ENCODE results near the gene AURKAIP1. TPM values are rescaled to one million over a fixed set of nuclear protein-coding genes. Genes with fewer than 3 reads are reported as not detected.
"Not testable (repeated sequence)": the region's sequence is repeated elsewhere in the genome, so short reads cannot be mapped to it uniquely, and the experiment has no call there.

AURKAIP1 gene
- total RNA-seq, 1 donor from 2014 or later = 51.7 TPM

DNA sequence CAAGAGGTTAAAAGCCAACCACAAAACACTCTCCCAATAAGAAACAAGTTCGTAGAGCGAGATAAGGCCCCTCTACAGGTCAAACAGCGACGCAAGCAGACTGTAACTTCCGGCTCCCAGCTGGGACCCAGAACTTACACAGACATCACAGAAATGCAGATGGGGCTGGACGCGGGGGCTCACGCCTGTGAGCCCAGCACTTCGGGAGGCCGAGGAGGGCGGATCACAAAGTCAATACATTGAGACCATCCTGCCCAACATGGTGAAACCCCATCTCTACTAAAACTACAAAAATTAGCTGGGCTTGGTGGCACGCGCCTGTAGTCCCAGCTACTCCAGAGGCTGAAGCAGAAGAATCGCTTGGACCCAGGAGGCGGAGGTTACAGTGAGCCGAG is 13.1 kb upstream of the AURKAIP1 start:
- H3K9ac ChIP-seq (ENCODE audit: low read depth in 1 of 3, low read length in 3 of 3) = no peak overlapping the region
- H3K4me1 ChIP-seq (ENCODE audit: control insufficient read depth in 3 of 3, insufficient read depth in 3 of 3, low read length in 3 of 3) = peaks cover 3 to 5% (median 4%) of the 10 kb centered on the region in 3 donors
- H3K9me3 ChIP-seq (ENCODE audit: control insufficient read depth in 3 of 3, low read length in 3 of 3) = no peaks in the 10 kb centered on the region
- H3K4me3 ChIP-seq (ENCODE audit: low read length in 3 of 3) = no peak overlapping the region
- peaks cover 66 to 68% (median 67%) of the 10 kb centered on the region in 3 donors for H3K36me3 ChIP-seq (ENCODE audit: control insufficient read depth in 3 of 3, insufficient read depth in 3 of 3, low read length in 3 of 3)
- no peak overlapping the region for H3K27ac ChIP-seq (ENCODE audit: low read depth, low read length)
- H3K27me3 ChIP-seq (ENCODE audit: control insufficient read depth in 3 of 3, insufficient read depth in 3 of 3, low read length in 3 of 3) = no peaks in the 10 kb centered on the region

DNA sequence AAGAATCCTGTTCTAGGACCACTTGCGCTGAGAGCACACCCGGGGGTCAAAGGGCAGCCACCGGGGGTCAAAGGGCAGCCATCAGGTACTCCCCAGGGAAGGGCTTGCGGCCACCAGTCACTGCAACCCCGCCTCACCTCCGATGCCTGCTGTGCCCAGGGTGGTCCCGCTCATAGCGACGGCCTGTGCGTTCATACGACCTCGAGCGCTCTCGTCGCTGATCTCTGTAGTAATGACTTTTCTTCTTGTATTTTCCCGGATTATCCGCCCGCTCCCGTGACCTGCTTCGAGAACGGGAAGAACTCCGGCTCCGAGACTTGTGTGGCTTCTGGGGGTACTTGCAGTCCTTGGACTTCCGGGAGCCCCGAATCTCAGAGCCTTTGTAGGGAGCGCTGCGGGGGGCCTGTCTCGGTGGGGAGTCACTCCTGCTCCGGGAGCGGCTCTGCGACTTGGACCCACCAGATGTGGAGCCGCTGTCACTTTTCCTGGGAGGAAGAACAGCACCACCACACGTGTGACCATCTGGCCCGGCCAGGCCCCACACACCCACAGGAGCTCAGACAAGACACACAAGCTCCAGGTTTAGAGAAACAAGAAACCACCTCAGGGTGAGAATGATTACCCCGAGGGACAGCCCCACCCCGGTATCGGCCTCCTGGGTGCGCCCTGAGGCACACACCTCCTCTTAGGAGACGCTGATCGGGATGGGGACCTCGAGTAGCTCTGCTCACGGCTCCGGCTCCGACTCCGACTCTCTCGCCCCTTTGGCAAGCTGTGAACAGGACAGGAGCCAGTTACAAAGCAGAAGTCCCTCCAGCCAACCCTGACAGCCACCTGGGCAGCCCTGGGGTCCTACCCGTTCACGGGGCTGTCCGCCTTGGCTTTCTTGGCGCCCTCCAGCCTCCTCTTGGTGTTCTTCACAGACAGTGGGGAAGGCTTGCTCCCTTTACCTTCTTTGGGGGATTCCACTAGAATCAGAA is 12.4 kb upstream of the AURKAIP1 start:
- H3K4me3 ChIP-seq (ENCODE audit: low read length in 3 of 3) = no peak overlapping the region
- no peak overlapping the region for H3K27ac ChIP-seq (ENCODE audit: low read depth, low read length)
- H3K9ac ChIP-seq (ENCODE audit: low read depth in 1 of 3, low read length in 3 of 3) = no peak overlapping the region
- peaks cover 0 to 5% (median 5%) of the 10 kb centered on the region in 3 donors for H3K4me1 ChIP-seq (ENCODE audit: control insufficient read depth in 3 of 3, insufficient read depth in 3 of 3, low read length in 3 of 3)
- H3K27me3 ChIP-seq (ENCODE audit: control insufficient read depth in 3 of 3, insufficient read depth in 3 of 3, low read length in 3 of 3) = no peaks in the 10 kb centered on the region
- H3K9me3 ChIP-seq (ENCODE audit: control insufficient read depth in 3 of 3, low read length in 3 of 3) = no peaks in the 10 kb centered on the region
- peaks cover 59 to 61% (median 60%) of the 10 kb centered on the region in 3 donors for H3K36me3 ChIP-seq (ENCODE audit: control insufficient read depth in 3 of 3, insufficient read depth in 3 of 3, low read length in 3 of 3)

DNA sequence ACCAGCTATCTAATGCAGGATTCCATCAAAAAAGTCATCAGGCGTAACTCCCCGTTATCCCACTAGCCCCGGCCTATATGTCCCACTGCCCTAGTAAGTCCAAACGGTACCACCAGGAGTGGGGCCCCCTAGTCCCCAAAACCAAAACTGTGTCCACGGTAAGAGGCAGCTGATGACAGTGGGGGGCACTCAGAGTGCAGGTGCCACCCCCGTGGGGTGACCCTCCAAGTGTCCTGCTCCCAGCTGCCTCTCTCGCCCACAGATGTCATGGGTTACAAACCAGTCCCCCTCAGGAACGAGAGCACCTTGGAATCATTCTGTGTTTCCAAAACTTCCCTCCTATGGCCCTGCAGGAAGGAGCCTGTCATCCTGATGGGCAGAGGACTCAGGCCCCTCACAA is 10.9 kb upstream of the AURKAIP1 start:
- Histone ChIP-seq H3K4me3 (ENCODE audit: low read length in 3 of 3) (no peak overlapping the region), H3K36me3 (ENCODE audit: control insufficient read depth in 3 of 3, insufficient read depth in 3 of 3, low read length in 3 of 3) (peaks cover 47 to 51% (median 48%) of the 10 kb centered on the region in 3 donors)

DNA sequence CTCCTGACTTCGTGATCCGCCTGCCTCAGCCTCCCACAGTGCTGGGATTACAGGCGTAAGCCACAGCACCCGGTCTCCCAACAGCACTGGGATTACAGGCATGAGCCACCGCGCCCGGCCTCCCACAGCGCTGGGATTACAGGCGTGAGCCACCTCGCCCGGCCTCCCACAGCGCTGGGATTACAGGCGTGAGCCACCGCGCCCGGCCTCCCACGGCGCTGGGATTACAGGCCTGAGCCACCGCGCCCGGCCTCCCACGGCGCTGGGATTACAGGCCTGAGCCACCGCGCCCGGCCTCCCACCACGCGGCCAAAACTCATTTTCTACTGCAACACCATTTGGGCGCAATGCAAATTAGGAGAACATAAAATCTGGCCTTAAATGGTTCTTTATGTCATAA is 10.3 kb upstream of the AURKAIP1 start:
- Histone ChIP-seq H3K4me1 (ENCODE audit: control insufficient read depth in 3 of 3, insufficient read depth in 3 of 3, low read length in 3 of 3) (peaks cover 4 to 10% (median 5%) of the 10 kb centered on the region in 3 donors), H3K36me3 (ENCODE audit: control insufficient read depth in 3 of 3, insufficient read depth in 3 of 3, low read length in 3 of 3) (peaks cover 41 to 47% (median 43%) of the 10 kb centered on the region in 3 donors)
- not testable (repeated sequence) for H3K9ac ChIP-seq (ENCODE audit: low read depth in 1 of 3, low read length in 3 of 3); H3K27ac ChIP-seq (ENCODE audit: low read depth, low read length); H3K4me3 ChIP-seq (ENCODE audit: low read length in 3 of 3); H3K27me3 ChIP-seq (ENCODE audit: control insufficient read depth in 3 of 3, insufficient read depth in 3 of 3, low read length in 3 of 3); H3K9me3 ChIP-seq (ENCODE audit: control insufficient read depth in 3 of 3, low read length in 3 of 3)

More for the DNA sequence above, 10.9 kb upstream of the AURKAIP1 start:
- no peaks in the 10 kb centered on the region for H3K27me3 ChIP-seq (ENCODE audit: control insufficient read depth in 3 of 3, insufficient read depth in 3 of 3, low read length in 3 of 3)
- H3K4me1 ChIP-seq (ENCODE audit: control insufficient read depth in 3 of 3, insufficient read depth in 3 of 3, low read length in 3 of 3) = peaks cover 2 to 10% (median 4%) of the 10 kb centered on the region in 3 donors
- no peak overlapping the region for H3K27ac ChIP-seq (ENCODE audit: low read depth, low read length)
- no peak overlapping the region for H3K9ac ChIP-seq (ENCODE audit: low read depth in 1 of 3, low read length in 3 of 3)
- H3K9me3 ChIP-seq (ENCODE audit: control insufficient read depth in 3 of 3, low read length in 3 of 3) = no peaks in the 10 kb centered on the region

DNA sequence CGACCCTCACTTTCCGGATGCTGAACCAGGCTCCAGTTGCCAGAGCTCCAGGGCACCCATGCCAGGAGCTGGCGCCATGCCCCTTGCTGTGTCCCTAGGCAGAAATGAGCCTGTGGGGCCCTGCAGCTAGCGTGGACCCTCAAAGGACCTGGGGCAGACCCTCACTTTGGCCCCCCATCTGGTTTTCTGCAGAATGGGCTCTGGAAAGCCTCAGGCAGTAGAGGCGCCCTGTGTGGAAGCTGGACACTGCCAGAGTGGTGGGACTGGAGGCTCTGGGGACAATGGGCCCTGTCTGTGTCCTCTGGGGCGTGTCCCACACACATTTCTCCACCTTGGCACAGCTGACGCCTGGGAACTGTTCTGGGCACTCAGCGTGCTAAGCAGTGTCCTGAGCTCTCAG is 6.3 kb upstream of the AURKAIP1 start:
- Histone ChIP-seq H3K36me3 (ENCODE audit: control insufficient read depth in 3 of 3, insufficient read depth in 3 of 3, low read length in 3 of 3) (peaks cover 9 to 12% (median 11%) of the 10 kb centered on the region in 3 donors), H3K9me3 (ENCODE audit: control insufficient read depth in 3 of 3, low read length in 3 of 3) (no peaks in the 10 kb centered on the region), H3K4me1 (ENCODE audit: control insufficient read depth in 3 of 3, insufficient read depth in 3 of 3, low read length in 3 of 3) (peaks cover 5 to 18% (median 9%) of the 10 kb centered on the region in 3 donors), H3K27ac (ENCODE audit: low read depth, low read length) (no peak overlapping the region), H3K9ac (ENCODE audit: low read depth in 1 of 3, low read length in 3 of 3) (no peak overlapping the region), H3K4me3 (ENCODE audit: low read length in 3 of 3) (no peak overlapping the region), H3K27me3 (ENCODE audit: control insufficient read depth in 3 of 3, insufficient read depth in 3 of 3, low read length in 3 of 3) (no peaks in the 10 kb centered on the region)

DNA sequence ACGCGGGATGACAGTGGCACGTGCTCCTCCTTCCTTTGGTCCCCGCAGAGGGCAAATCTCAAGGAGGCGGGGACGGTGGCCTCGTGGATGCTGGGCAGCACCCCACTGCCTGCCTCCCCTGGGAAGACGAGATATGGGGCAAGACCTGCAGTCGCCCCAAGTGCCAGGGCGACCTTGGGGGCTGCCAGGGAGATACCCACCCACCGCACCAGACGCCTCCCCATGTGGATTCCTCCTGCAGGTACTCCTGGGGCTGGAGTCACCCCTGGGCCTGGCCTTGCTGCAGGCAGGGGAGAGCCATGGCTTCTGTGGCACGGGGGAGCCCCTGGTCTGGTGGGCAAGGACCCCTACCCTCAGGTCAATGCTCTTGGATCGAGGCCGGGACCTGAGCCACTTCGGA is 5.9 kb upstream of the AURKAIP1 start:
- Histone ChIP-seq H3K4me3 (ENCODE audit: low read length in 3 of 3) (no peak overlapping the region), H3K4me1 (ENCODE audit: control insufficient read depth in 3 of 3, insufficient read depth in 3 of 3, low read length in 3 of 3) (peaks cover 9 to 23% (median 13%) of the 10 kb centered on the region in 3 donors), H3K9ac (ENCODE audit: low read depth in 1 of 3, low read length in 3 of 3) (no peak overlapping the region), H3K9me3 (ENCODE audit: control insufficient read depth in 3 of 3, low read length in 3 of 3) (no peaks in the 10 kb centered on the region), H3K36me3 (ENCODE audit: control insufficient read depth in 3 of 3, insufficient read depth in 3 of 3, low read length in 3 of 3) (peaks cover 5 to 7% (median 7%) of the 10 kb centered on the region in 3 donors), H3K27ac (ENCODE audit: low read depth, low read length) (no peak overlapping the region), H3K27me3 (ENCODE audit: control insufficient read depth in 3 of 3, insufficient read depth in 3 of 3, low read length in 3 of 3) (no peaks in the 10 kb centered on the region)

DNA sequence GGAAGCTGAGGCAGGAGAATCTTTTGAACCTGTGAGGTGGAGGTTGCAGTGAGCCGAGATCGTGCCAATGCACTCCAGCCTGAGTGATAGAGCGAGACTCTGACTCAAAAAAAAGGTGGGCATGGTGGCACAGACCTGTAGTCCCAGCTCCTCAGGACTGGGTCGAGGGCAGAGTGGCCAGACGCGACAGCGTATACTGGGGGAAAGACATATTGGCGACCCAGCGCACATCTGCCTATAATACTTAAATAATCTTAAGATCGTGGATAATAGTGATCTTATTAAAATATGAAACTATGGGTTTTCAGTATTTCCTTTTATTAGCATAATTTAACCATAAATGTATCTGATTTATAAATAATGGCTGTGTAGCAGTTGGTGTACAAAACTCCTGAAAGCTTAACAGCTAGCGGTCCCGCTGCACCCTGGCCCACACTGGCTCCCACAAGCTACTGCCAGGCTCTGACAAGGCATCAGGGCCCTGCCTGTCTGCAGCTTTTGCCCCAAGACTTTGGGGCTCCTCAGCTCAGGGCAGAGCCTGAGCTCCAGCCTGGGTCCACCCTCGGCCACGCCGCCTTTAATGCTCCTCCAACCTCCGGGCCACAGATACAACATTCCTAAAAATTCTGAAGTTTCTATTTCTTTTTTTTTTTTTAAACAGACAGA is 2.7 kb upstream of the AURKAIP1 start:
- H3K9ac ChIP-seq (ENCODE audit: low read depth in 1 of 3, low read length in 3 of 3) = no peak overlapping the region
- peaks cover 25 to 41% (median 33%) of the 10 kb centered on the region in 3 donors for H3K4me1 ChIP-seq (ENCODE audit: control insufficient read depth in 3 of 3, insufficient read depth in 3 of 3, low read length in 3 of 3)
- no peak overlapping the region for H3K4me3 ChIP-seq (ENCODE audit: low read length in 3 of 3)
- H3K27ac ChIP-seq (ENCODE audit: low read depth, low read length) = no peak overlapping the region
- no peaks in the 10 kb centered on the region for H3K27me3 ChIP-seq (ENCODE audit: control insufficient read depth in 3 of 3, insufficient read depth in 3 of 3, low read length in 3 of 3)
- H3K9me3 ChIP-seq (ENCODE audit: control insufficient read depth in 3 of 3, low read length in 3 of 3) = no peaks in the 10 kb centered on the region
- peaks cover 11 to 14% (median 11%) of the 10 kb centered on the region in 3 donors for H3K36me3 ChIP-seq (ENCODE audit: control insufficient read depth in 3 of 3, insufficient read depth in 3 of 3, low read length in 3 of 3)

DNA sequence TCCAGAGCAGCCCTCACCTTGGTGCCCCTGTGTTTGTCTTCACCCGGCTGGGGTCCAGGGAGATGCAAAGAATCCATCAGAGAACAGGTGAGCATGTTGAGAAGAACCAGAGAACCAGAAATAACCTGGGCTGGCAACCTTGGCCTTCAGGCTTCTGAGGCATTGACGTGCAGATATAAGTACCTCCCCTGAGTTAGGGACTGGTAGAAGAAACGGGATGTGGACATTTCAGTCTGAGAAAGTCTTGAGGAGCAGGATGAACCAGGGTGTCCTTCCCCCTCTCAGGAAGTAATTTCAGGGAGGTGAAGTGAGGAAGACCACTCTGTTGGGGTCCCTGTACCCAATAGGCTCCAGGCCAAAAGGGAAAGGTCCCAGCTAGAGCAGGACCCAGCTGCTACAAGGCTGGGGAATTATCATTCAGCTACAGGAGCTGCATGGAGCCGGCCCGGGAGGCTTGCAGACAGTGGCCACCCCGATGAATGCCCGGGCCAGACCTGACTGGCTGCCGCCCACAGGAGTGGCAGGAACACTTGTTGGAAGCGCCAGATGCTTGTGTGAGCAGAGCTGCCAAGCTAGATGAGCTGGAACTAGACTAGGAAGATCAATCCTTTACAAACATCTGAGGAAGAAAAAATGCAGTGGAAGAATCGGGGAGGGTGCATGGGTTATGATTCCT is 1.7 kb upstream of the AURKAIP1 start:
- Histone ChIP-seq H3K9ac (ENCODE audit: low read depth in 1 of 3, low read length in 3 of 3) (peak overlapping the region in 1 of 3 donors; percentile 60), H3K4me3 (ENCODE audit: low read length in 3 of 3) (peak overlapping the region in 1 of 3 donors; percentile 3), H3K36me3 (ENCODE audit: control insufficient read depth in 3 of 3, insufficient read depth in 3 of 3, low read length in 3 of 3) (peaks cover 11 to 18% (median 13%) of the 10 kb centered on the region in 3 donors), H3K27me3 (ENCODE audit: control insufficient read depth in 3 of 3, insufficient read depth in 3 of 3, low read length in 3 of 3) (no peaks in the 10 kb centered on the region), H3K27ac (ENCODE audit: low read depth, low read length) (no peak overlapping the region), H3K4me1 (ENCODE audit: control insufficient read depth in 3 of 3, insufficient read depth in 3 of 3, low read length in 3 of 3) (peaks cover 34 to 47% (median 39%) of the 10 kb centered on the region in 3 donors), H3K9me3 (ENCODE audit: control insufficient read depth in 3 of 3, low read length in 3 of 3) (no peaks in the 10 kb centered on the region)

DNA sequence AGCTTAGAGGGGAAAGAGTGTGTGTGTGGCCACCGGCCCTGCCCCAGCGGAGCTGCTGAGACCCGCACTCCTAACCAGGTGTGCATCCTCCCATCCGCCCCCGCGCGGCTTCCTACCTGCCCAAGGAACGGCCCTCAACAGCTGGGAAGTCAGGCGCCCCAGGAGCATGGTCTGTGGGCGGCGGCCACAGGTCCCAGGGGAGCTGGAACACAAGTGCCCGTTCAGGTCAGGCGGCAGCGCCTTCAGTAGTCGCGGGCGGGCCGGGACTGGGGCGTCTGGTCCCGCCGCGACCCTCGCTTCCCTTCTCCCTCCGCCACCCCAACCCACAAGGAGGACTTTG is 448 bp downstream of the AURKAIP1 start:
- Histone ChIP-seq H3K27me3 (ENCODE audit: control insufficient read depth in 3 of 3, insufficient read depth in 3 of 3, low read length in 3 of 3) (no peaks in the 10 kb centered on the region), H3K4me3 (ENCODE audit: low read length in 3 of 3) (peak overlapping the region; percentile 88 to 93 (median 90)), H3K9ac (ENCODE audit: low read depth in 1 of 3, low read length in 3 of 3) (peak overlapping the region; percentile 92 to 99 (median 98))

More for the DNA sequence above, 448 bp downstream of the AURKAIP1 start:
- H3K4me1 ChIP-seq (ENCODE audit: control insufficient read depth in 3 of 3, insufficient read depth in 3 of 3, low read length in 3 of 3) = peaks cover 32 to 49% (median 42%) of the 10 kb centered on the region in 3 donors
- H3K36me3 ChIP-seq (ENCODE audit: control insufficient read depth in 3 of 3, insufficient read depth in 3 of 3, low read length in 3 of 3) = peaks cover 11 to 16% (median 13%) of the 10 kb centered on the region in 3 donors
- H3K27ac ChIP-seq (ENCODE audit: low read depth, low read length) = peak overlapping the region; percentile 95
- no peaks in the 10 kb centered on the region for H3K9me3 ChIP-seq (ENCODE audit: control insufficient read depth in 3 of 3, low read length in 3 of 3)
